Type B pancreatic cell (in vitro differentiated cells): ENCODE measurements around the gene EIF4G3. TPM values are rescaled to one million over a fixed set of nuclear protein-coding genes. Genes with fewer than 3 reads are reported as not detected.

ENCODE experiments used
- DNase-seq: peaks from one replicate; pipeline ENCODE4 v3.0.0; 2021; ENCODE audit warnings: mixed read lengths; ENCODE audit not compliant: unreplicated experiment; ENCODE audit errors: extremely low spot score
- H3K27ac Mint-ChIP-seq: 2 replicates; pipeline ENCODE4 v1.8.0; 2021; ENCODE audit warnings: mild to moderate bottlenecking, mixed read lengths
- H3K27me3 Mint-ChIP-seq: 2 replicates; pipeline ENCODE4 v1.8.0; 2021; ENCODE audit warnings: mixed read lengths
- H3K36me3 Mint-ChIP-seq: 2 replicates; pipeline ENCODE4 v1.8.0; 2021; ENCODE audit warnings: mixed read lengths
- H3K4me1 Mint-ChIP-seq: one replicate; pipeline ENCODE4 v1.8.0; 2021; ENCODE audit warnings: mixed read lengths; ENCODE audit not compliant: unreplicated experiment
- H3K4me3 Mint-ChIP-seq: 2 replicates; pipeline ENCODE4 v1.8.0; 2021; ENCODE audit warnings: mild to moderate bottlenecking, mixed read lengths
- H3K9me3 Mint-ChIP-seq: 2 replicates; pipeline ENCODE4 v1.8.0; 2021; ENCODE audit warnings: mixed read lengths
- total RNA-seq: library from RNA; stranded (reverse); gene quantifications from 2 replicates; pipeline ENCODE4 v1.2.1, GENCODE V29; 2021; ENCODE audit warnings: low replicate concordance
- TF ChIP-seq, protein P1 (sequence below): fragments of 200-600 bp; sonication (generic); conservative IDR thresholded peaks from 2 replicates; pipeline ENCODE4 v1.5.0; 2021; ENCODE audit warnings: antibody characterized with exemption, mild to moderate bottlenecking

Gene EIF4G3
- total RNA-seq, 1 donor from 2014 or later: 71.5 TPM

DNA sequence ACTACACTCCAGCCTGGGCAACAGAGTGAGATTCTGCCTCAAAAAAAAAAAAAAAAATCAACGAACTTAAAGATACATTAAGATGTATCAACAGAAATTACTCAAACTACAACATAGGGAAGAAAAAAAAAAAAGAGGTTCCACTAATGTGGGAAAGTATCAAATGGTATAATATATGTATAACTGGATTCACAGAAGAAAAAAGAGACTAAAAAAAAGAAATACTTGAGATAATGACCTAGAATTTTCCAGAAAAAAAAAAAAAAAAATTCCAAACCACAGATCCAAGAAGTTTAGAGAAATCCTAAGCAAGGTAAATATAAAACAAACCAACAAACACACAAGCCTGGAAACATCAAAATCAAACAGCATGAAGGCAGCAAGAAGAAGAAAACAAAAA, 45.5 kb downstream of the EIF4G3 start:
- Mint-ChIP-seq H3K4me3 (no peak overlapping the region), H3K27ac (no peak overlapping the region), H3K9me3 (peaks cover 5% of the 10 kb centered on the region), H3K36me3 (peaks cover 21% of the 10 kb centered on the region), H3K27me3 (no peaks in the 10 kb centered on the region), H3K4me1 (no peaks in the 10 kb centered on the region)
- DNase-seq: no peak
- TF ChIP-seq, protein P1, sequence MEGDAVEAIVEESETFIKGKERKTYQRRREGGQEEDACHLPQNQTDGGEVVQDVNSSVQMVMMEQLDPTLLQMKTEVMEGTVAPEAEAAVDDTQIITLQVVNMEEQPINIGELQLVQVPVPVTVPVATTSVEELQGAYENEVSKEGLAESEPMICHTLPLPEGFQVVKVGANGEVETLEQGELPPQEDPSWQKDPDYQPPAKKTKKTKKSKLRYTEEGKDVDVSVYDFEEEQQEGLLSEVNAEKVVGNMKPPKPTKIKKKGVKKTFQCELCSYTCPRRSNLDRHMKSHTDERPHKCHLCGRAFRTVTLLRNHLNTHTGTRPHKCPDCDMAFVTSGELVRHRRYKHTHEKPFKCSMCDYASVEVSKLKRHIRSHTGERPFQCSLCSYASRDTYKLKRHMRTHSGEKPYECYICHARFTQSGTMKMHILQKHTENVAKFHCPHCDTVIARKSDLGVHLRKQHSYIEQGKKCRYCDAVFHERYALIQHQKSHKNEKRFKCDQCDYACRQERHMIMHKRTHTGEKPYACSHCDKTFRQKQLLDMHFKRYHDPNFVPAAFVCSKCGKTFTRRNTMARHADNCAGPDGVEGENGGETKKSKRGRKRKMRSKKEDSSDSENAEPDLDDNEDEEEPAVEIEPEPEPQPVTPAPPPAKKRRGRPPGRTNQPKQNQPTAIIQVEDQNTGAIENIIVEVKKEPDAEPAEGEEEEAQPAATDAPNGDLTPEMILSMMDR: no peak

DNA sequence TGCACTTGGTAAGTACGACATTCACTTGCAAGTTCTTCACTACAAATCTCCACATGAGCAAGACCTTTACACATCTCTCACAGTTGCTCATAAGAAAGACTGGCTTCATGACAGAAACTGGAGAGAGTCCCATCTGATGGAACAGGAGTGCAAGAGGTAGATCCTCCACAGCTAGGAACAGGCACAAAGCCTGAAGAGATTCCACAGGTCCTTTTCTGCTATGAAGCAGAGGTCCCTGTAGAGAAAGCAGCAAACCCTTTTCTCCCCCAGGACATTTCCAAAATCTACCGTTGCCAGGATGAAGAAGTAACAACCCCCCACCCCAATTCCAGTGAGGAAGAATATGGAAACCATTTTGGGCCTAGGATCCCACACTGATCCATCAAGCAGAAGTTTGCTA, 47.3 kb downstream of the EIF4G3 start:
- Mint-ChIP-seq H3K27ac (no peak overlapping the region), H3K9me3 (peaks cover 5% of the 10 kb centered on the region), H3K4me3 (no peak overlapping the region), H3K27me3 (no peaks in the 10 kb centered on the region), H3K4me1 (no peaks in the 10 kb centered on the region), H3K36me3 (peaks cover 18% of the 10 kb centered on the region)
- DNase-seq: no peak
- TF ChIP-seq, protein P1: no peak

DNA sequence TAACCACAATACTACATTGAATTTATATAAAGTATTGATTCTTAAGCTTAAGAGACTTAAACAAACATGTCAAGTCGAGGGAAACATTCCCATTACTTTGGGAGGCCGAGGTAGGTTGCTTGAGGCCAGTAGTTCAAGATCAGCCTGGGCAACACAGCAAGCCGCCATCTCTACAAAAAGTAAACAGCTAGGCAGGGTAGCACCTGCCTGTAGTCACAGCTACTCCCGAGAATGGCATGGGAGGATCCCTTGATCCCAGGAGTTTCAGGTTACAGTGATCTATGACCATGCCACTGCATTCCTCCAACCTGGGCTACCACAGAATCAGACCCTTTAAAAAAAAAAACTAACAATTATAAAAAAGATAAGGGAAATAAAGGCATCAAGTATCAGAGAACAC, 50.4 kb downstream of the EIF4G3 start:
- H3K27me3 Mint-ChIP-seq: no peaks in the 10 kb centered on the region
- H3K36me3 Mint-ChIP-seq: peaks cover 20% of the 10 kb centered on the region
- TF ChIP-seq, protein P1: no peak
- no peak overlapping the region for H3K27ac Mint-ChIP-seq
- no peak for DNase-seq
- no peak overlapping the region for H3K4me3 Mint-ChIP-seq
- H3K9me3 Mint-ChIP-seq: peaks cover 2% of the 10 kb centered on the region
- peaks cover 7% of the 10 kb centered on the region for H3K4me1 Mint-ChIP-seq

DNA sequence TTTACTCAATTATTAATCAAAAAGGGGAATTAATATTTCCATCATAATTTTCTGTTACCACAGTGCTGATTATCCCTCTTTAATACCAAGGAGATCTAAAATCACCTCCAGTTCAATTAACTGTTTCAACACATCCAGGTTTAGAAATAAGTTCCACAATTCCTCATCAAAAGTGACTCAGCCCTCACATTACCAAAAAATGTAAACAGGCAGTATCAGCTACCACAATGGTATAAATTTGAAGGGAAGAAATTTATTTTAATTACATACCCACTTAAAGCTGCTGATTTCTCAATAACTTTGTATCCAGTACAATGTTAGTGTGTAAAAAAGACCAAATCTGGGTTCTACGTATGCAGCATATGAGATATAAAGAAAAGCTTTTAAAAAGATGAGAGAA, 51.9 kb downstream of the EIF4G3 start:
- H3K4me1 Mint-ChIP-seq: peaks cover 7% of the 10 kb centered on the region
- no peak overlapping the region for H3K27ac Mint-ChIP-seq
- DNase-seq: no peak
- no peaks in the 10 kb centered on the region for H3K9me3 Mint-ChIP-seq
- no peak overlapping the region for H3K4me3 Mint-ChIP-seq
- H3K36me3 Mint-ChIP-seq: peaks cover 12% of the 10 kb centered on the region
- H3K27me3 Mint-ChIP-seq: no peaks in the 10 kb centered on the region
- TF ChIP-seq, protein P1: no peak

DNA sequence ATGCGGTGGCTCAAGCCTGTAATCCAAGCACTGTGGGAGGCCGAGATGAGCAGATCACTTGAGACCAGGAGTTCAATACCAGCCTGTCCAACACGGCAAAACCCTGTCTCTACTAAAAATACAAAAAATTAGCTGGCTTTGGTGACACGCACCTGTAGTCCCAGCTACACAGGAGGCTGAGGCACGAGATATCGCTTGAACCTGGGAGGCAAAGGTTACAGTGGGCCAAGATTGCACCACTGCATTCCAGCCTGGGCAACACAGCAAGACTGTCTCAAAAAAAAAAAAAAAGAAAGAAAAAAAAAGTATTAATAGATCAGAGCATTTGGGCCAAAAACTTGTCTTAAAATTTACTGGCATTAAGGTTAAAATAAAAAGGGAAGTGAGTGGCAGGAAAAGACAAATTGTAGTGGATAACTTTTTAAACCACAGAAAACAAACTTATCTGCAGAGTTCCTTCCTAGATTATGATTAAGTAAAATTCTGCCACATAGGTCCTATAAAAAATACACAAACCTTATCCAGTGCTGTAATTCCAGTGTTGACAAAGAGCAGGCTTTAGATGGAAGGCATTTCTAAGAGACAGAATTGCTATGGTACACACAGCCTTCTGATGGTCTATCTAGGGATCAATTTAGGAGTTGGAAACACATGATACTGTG, 53.3 kb downstream of the EIF4G3 start:
- DNase-seq: no peak

More for the DNA sequence above, 53.3 kb downstream of the EIF4G3 start:
- TF ChIP-seq, protein P1: no peak
- H3K9me3 Mint-ChIP-seq: no peaks in the 10 kb centered on the region
- H3K27me3 Mint-ChIP-seq: no peaks in the 10 kb centered on the region
- peaks cover 7% of the 10 kb centered on the region for H3K4me1 Mint-ChIP-seq
- peaks cover 12% of the 10 kb centered on the region for H3K36me3 Mint-ChIP-seq
- no peak overlapping the region for H3K27ac Mint-ChIP-seq
- H3K4me3 Mint-ChIP-seq: no peak overlapping the region
